Ishikawa (cell line): ENCODE measurements around the gene TBC1D20.
A peak's percentile ranks its signal among the peaks of the same experiment; 100 is the strongest.

Experiments used
- TCF12 ChIP-seq: IDR thresholded peaks from 2 replicates; pipeline ENCODE4 v1.6.1; 2012; ENCODE audit warnings: low read depth
- YY1 ChIP-seq: IDR thresholded peaks from 2 replicates; pipeline ENCODE4 v1.6.1; 2012; ENCODE audit warnings: low read depth

- 0 out of 2 replicates have a peak, but pooled peaks have one; percentile 25 for TF ChIP-seq YY1
- no peak for TF ChIP-seq TCF12
Observed at GRCh38 chr20:462199-462991, at the start of gene TBC1D20.
